Measurements from ENCODE around the gene EMC10. TPM values are rescaled to one million over a fixed set of nuclear protein-coding genes. Genes with fewer than 3 reads are reported as not detected.
"Not testable (repeated sequence)": the region's sequence is repeated elsewhere in the genome, so short reads cannot be mapped to it uniquely, and the experiment has no call there.

Gene EMC10
- total RNA-seq, 6 experiments from 2014 or later, result 49.1 to 113 (median 55.2) TPM

DNA sequence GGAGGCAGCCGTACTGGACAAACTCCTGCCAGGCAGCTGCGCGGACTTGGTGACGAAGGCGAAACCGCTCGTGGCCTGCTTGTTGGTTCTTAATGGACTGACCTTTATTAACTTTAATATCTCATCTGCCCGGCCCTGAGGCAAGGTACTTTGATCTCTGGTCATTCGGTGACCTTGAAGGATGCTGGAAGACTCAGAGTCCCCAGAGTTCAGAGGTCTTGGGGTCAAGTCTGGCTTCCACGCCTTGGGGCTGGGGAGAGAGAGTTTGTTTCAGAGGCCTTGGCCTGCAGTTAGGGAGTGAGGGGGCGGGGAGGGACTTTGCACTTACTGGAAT lies 9.6 kb upstream of the EMC10 start:
- H3K4me3 Mint-ChIP-seq, result no peak overlapping the region
- no peaks in the 10 kb centered on the region for H3K4me1 Mint-ChIP-seq (ENCODE audit: low read depth)
- TF ChIP-seq CTCF (IDR thresholded peaks at IDR 0.05), result no peak
- peaks cover 26% of the 10 kb centered on the region for H3K27me3 Mint-ChIP-seq (ENCODE audit: insufficient read depth)
- no peak for DNase-seq
- H3K9me3 Mint-ChIP-seq, result no peaks in the 10 kb centered on the region
- no peak overlapping the region for H3K27ac Mint-ChIP-seq
- H3K36me3 Mint-ChIP-seq (ENCODE audit: low read depth), result no peaks in the 10 kb centered on the region

- H3K27me3 Mint-ChIP-seq (ENCODE audit: insufficient read depth), result peaks cover 26% of the 10 kb centered on the region
- no peak overlapping the region for H3K27ac Mint-ChIP-seq
- no peak for TF ChIP-seq CTCF (IDR thresholded peaks at IDR 0.05)
- H3K9me3 Mint-ChIP-seq, result no peaks in the 10 kb centered on the region
- H3K36me3 Mint-ChIP-seq (ENCODE audit: low read depth), result no peaks in the 10 kb centered on the region
- no peaks in the 10 kb centered on the region for H3K4me1 Mint-ChIP-seq (ENCODE audit: low read depth)
- no peak overlapping the region for H3K4me3 Mint-ChIP-seq
- DNase-seq, result no peak
Observed at GRCh38 chr19:50467566-50467965, 8.7 kb upstream of the EMC10 start.

- Mint-ChIP-seq H3K27ac (no peak overlapping the region), H3K4me3 (no peak overlapping the region), H3K4me1 (ENCODE audit: low read depth) (no peaks in the 10 kb centered on the region), H3K36me3 (ENCODE audit: low read depth) (no peaks in the 10 kb centered on the region), H3K9me3 (no peaks in the 10 kb centered on the region), H3K27me3 (ENCODE audit: insufficient read depth) (peaks cover 26% of the 10 kb centered on the region)
- no peak for DNase-seq
- no peak for TF ChIP-seq CTCF (IDR thresholded peaks at IDR 0.05)
Observed at GRCh38 chr19:50468818-50469217, 7.5 kb upstream of the EMC10 start.

DNA sequence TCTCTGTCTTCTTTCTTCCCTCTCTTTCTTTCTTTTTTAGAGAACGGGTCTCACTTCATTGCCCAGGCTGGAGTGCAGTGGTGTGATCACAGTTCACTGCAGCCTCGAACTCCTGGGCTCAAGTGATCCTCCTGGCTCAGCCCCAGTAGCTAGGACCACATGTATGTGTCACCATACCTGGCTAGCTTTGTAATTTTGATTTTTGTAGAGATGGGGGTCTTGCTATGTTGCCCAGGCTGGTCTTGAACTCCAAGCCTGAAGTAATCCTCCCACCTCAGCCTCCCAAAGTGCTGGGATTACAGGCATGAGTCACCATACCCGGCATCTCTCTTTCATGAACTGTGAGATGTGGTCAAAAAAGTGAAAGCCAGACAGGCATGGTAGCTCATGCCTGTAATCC lies 3.0 kb upstream of the EMC10 start:
- H3K27ac Mint-ChIP-seq; H3K9me3 Mint-ChIP-seq; H3K36me3 Mint-ChIP-seq (ENCODE audit: low read depth); H3K4me3 Mint-ChIP-seq; H3K4me1 Mint-ChIP-seq (ENCODE audit: low read depth); DNase-seq: not testable (repeated sequence)
- H3K27me3 Mint-ChIP-seq (ENCODE audit: insufficient read depth), result peaks cover 13% of the 10 kb centered on the region

DNA sequence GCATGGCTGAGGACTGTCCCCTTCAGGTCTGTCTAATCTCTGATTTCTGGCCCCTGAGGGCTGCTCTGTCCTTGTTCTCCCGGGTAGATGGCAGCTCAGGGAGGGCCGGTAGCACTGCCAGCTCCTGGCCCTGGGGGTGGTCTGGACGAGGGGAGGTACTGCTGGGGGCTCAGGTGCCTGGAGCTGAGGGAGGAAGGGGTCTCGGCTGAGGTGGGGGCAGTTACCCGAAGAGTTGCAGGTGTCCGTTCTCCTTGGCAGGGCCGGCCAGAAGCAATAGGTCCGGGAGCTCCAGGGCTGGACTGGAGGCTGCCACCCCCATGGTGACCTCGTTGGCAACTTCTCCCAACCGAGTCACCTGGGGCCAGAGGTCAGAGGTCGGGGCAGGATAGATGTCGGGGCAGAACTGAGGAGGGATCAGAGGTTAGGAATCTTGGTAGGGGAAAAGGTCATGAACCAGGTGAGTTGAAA lies 1.2 kb upstream of the EMC10 start:
- Mint-ChIP-seq H3K27ac (no peak overlapping the region), H3K27me3 (ENCODE audit: insufficient read depth) (peaks cover 4% of the 10 kb centered on the region), H3K36me3 (ENCODE audit: low read depth) (peaks cover 3% of the 10 kb centered on the region; the same call in 1 of the 2 replicates), H3K4me3 (no peak overlapping the region; the same call in 1 of the 2 replicates), H3K9me3 (no peaks in the 10 kb centered on the region), H3K4me1 (ENCODE audit: low read depth) (peaks cover 7% of the 10 kb centered on the region; the same call in 1 of the 2 replicates)
- DNase-seq, result no peak
- no peak for TF ChIP-seq CTCF (IDR thresholded peaks at IDR 0.05)

DNA sequence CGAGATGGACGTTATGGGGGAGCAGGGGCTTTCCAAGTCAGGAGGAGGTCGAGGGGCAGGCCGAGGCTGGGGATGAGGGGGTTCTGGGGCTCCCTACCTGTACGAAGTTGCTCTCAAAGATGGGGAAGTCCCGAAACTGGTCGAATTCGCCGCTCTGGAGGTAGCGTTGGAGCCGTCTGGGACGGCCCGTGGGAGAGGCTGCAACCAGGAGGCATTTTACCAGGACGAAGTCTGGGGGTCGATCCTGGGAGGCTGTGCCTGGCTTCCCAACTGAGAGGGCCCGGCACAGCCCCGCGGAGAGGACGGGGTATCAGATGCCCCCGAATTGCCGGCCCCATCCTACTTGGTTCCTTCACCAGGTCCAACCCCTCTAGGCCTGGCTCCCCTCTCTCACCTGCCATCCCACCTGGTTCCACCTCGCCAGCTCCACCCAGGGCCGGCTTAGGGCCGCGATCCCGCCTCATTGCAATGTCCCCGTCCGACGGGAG lies 527 bp upstream of the EMC10 start:
- H3K4me3 Mint-ChIP-seq, result peak overlapping the region; percentile 97

More for the DNA sequence above, 527 bp upstream of the EMC10 start:
- Mint-ChIP-seq H3K4me1 (ENCODE audit: low read depth) (peaks cover 7% of the 10 kb centered on the region; the same call in 1 of the 2 replicates), H3K36me3 (ENCODE audit: low read depth) (peaks cover 3% of the 10 kb centered on the region; the same call in 1 of the 2 replicates), H3K9me3 (no peaks in the 10 kb centered on the region), H3K27me3 (ENCODE audit: insufficient read depth) (peaks cover 4% of the 10 kb centered on the region), H3K27ac (no peak overlapping the region)
- no peak for TF ChIP-seq CTCF (IDR thresholded peaks at IDR 0.05)
- no peak for DNase-seq
